Keratinocyte (primary cell): ENCODE results near the gene XBP1. TPM values are rescaled to one million over a fixed set of nuclear protein-coding genes. Genes with fewer than 3 reads are reported as not detected.

Experiments used
- DNase-seq: peaks from one replicate; pipeline ENCODE4 v3.0.0-alpha.2; 2011; ENCODE audit warnings: low read depth, missing footprints, low spot score
- FAIRE-seq: peaks from 2 replicates; lab custom pipeline; 2011; peaks lifted over from hg19 to GRCh38; lab: Jason Lieb, UNC
- H2AFZ ChIP-seq: 2 replicates; pipeline ENCODE4 v1.6.0; 2012; ENCODE audit warnings: low read length, control low read depth, inconsistent platforms; ENCODE audit not compliant: control insufficient read depth
- H3K27ac ChIP-seq: 2 replicates; pipeline ENCODE4 v1.5.1; 2011; ENCODE audit warnings: low read length; ENCODE audit not compliant: control insufficient read depth, insufficient read depth
- H3K27me3 ChIP-seq: 3 replicates; pipeline ENCODE4 v1.6.0; 2011; ENCODE audit warnings: low read length; ENCODE audit not compliant: control insufficient read depth, insufficient read depth; ENCODE audit errors: extremely low read depth
- H3K36me3 ChIP-seq, 2 experiments: 2 replicates in 1 of 2; 3 replicates in 1 of 2; pipeline ENCODE4 v1.5.1; 2011; ENCODE audit warnings: low read length in 2 of 2, mild to moderate bottlenecking in 1 of 2; ENCODE audit not compliant: control insufficient read depth in 2 of 2, insufficient read depth in 2 of 2; ENCODE audit errors: extremely low read depth in 1 of 2
- H3K4me1 ChIP-seq: 3 replicates; pipeline ENCODE4 v1.5.1; 2011; ENCODE audit warnings: low read length; ENCODE audit not compliant: control insufficient read depth, insufficient read depth; ENCODE audit errors: extremely low read depth
- H3K4me2 ChIP-seq: 3 replicates; pipeline ENCODE4 v1.6.0; 2011; ENCODE audit warnings: low read depth, low read length; ENCODE audit not compliant: control insufficient read depth, insufficient read depth; ENCODE audit errors: extremely low read depth
- H3K4me3 ChIP-seq, 3 experiments: fragments of 200-600 bp in 1 of 3; sonication (generic) in 1 of 3; 2 replicates in 2 of 3; 3 replicates in 1 of 3; pipeline ENCODE4 v1.5.1; 2011 to 2016; ENCODE audit warnings: low read length in 3 of 3, mild to moderate bottlenecking in 3 of 3, control low read depth in 2 of 3, inconsistent platforms in 1 of 3, low read depth in 1 of 3, mixed read lengths in 1 of 3, mixed run types in 1 of 3, moderate library complexity in 1 of 3; ENCODE audit not compliant: control insufficient read depth in 2 of 3, insufficient read depth in 2 of 3; ENCODE audit errors: extremely low read depth in 1 of 3
- H3K79me2 ChIP-seq: 2 replicates; pipeline ENCODE4 v1.6.0; 2012; ENCODE audit warnings: low read length; ENCODE audit not compliant: control insufficient read depth, insufficient read depth
- H3K9ac ChIP-seq: 3 replicates; pipeline ENCODE4 v1.6.0; 2011; ENCODE audit warnings: low read length; ENCODE audit not compliant: control insufficient read depth, insufficient read depth; ENCODE audit errors: extremely low read depth
- H3K9me1 ChIP-seq: 3 replicates; pipeline ENCODE4 v1.6.0; 2011; ENCODE audit warnings: low read length; ENCODE audit not compliant: control insufficient read depth, insufficient read depth; ENCODE audit errors: extremely low read depth
- H3K9me3 ChIP-seq: 2 replicates; pipeline ENCODE4 v1.5.1; 2012; ENCODE audit warnings: low read depth, low read length; ENCODE audit not compliant: control insufficient read depth
- H4K20me1 ChIP-seq: 3 replicates; pipeline ENCODE4 v1.6.0; 2011; ENCODE audit warnings: low read length; ENCODE audit not compliant: control insufficient read depth, insufficient read depth; ENCODE audit errors: extremely low read depth
- EZH2 ChIP-seq: IDR thresholded peaks from one replicate; pipeline ENCODE4 v1.6.1; 2012; ENCODE audit warnings: inconsistent platforms, mild to moderate bottlenecking, low read length, moderate library complexity
- dilution Hi-C: fragments of 300-500 bp; cut with MboI; formaldehyde crosslinking; loops from one replicate; pipeline ENCODE4 v1.7.0; 2020; ENCODE audit warnings: low sequenced_read_pairs; ENCODE audit not compliant: extremely low pct_ligation_motif_present
- polyA plus RNA-seq, 5 experiments: library from polyadenylated mRNA; depleted of rRNA in 3 of 5; stranded (reverse) in 3 of 5; stranded (forward) in 1 of 5; unstranded in 1 of 5; fragments of >200 nt; gene quantifications; 1 replicate in 1 of 5; 2 replicates in 3 of 5; 3 replicates in 1 of 5; pipeline versions ENCODE4 v1.2.1 to v1.2.3, GENCODE V29; 2011 to 2012; ENCODE audit warnings: missing spikeins in 2 of 5, low read depth in 1 of 5, low replicate concordance in 1 of 5
- TF ChIP-seq, protein P1 (sequence below), 3 experiments: IDR thresholded peaks in 1 of 3; conservative IDR thresholded peaks in 1 of 3; optimal IDR thresholded peaks in 1 of 3; 2 replicates in 2 of 3; 3 replicates in 1 of 3; pipeline versions ENCODE3 to v1.5.1; 2011; ENCODE audit warnings: low read length in 3 of 3, mild to moderate bottlenecking in 3 of 3, moderate library complexity in 2 of 3, control low read depth in 1 of 3, inconsistent platforms in 1 of 3; ENCODE audit not compliant: insufficient read depth in 2 of 3; ENCODE audit errors: extremely low read depth in 1 of 3

Gene XBP1
- polyA plus RNA-seq, 1 donor (not counting 4 experiments of a cell fraction or from before 2014, with no cell fraction given), result 88.7 TPM

DNA sequence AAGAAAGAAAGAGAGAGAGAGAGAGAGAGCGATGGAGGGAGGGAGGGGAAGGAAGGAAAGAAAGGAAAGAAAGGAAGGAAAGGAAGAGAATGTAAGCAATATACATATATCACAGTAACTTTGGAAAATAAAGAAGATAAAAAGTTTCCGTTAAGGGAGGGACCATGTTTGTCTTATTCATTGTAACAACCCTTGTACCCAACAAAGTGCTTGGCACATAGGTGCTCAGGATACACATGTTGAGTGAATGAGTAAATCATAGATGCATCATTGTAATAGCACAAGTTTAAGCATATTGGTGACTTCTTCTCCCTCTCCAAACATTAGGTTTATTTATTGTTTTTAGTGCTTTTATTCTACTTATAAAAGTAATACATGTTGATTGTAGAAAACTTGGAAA is 43.3 kb upstream of the XBP1 start:
- no peak overlapping the region for H3K4me3 ChIP-seq
- no peaks in the 10 kb centered on the region for H4K20me1 ChIP-seq
- dilution Hi-C loops, result no loop called here
- no peak overlapping the region for H3K4me2 ChIP-seq
- H2AFZ ChIP-seq, result no peak overlapping the region
- no peaks in the 10 kb centered on the region for H3K4me1 ChIP-seq
- H3K9ac ChIP-seq, result no peak overlapping the region
- FAIRE-seq (no peak), DNase-seq (no peak)
- no peaks in the 10 kb centered on the region for H3K27me3 ChIP-seq
- TF ChIP-seq EZH2, result no peak
- TF ChIP-seq, protein P1, sequence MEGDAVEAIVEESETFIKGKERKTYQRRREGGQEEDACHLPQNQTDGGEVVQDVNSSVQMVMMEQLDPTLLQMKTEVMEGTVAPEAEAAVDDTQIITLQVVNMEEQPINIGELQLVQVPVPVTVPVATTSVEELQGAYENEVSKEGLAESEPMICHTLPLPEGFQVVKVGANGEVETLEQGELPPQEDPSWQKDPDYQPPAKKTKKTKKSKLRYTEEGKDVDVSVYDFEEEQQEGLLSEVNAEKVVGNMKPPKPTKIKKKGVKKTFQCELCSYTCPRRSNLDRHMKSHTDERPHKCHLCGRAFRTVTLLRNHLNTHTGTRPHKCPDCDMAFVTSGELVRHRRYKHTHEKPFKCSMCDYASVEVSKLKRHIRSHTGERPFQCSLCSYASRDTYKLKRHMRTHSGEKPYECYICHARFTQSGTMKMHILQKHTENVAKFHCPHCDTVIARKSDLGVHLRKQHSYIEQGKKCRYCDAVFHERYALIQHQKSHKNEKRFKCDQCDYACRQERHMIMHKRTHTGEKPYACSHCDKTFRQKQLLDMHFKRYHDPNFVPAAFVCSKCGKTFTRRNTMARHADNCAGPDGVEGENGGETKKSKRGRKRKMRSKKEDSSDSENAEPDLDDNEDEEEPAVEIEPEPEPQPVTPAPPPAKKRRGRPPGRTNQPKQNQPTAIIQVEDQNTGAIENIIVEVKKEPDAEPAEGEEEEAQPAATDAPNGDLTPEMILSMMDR (optimal IDR thresholded peaks at IDR 0.05 in 1 of 3, IDR thresholded peaks at IDR 0.05 in 1 of 3, conservative IDR thresholded peaks at IDR 0.05 in 1 of 3; ENCODE audit: extremely low read depth in 1 of 3, insufficient read depth in 2 of 3, low read length in 3 of 3), result no peak
- H3K36me3 ChIP-seq, result no peaks in the 10 kb centered on the region
- peaks cover 2% of the 10 kb centered on the region for H3K9me3 ChIP-seq
- no peak overlapping the region for H3K27ac ChIP-seq
- H3K9me1 ChIP-seq, result no peaks in the 10 kb centered on the region
- H3K79me2 ChIP-seq, result no peaks in the 10 kb centered on the region

DNA sequence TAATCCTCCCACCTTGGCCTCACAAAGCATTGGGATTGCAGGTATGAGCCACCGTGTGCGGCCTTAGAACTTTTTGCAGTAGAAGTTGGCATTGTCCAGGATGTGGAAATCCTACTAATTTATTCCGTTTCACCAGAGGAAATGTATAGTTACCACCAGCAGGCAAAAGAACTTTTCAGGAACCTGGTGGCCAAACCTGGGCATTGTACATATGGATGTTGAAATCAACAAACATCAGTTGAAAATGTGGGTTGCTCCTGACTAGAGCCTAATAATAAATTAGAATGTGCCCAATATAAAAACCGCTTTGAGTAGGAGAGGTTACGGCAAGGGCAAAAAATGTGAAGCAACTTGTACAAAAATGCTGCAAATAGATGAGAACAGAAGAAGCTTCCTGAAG is 40.7 kb upstream of the XBP1 start:
- no peaks in the 10 kb centered on the region for H3K79me2 ChIP-seq
- no peak overlapping the region for H3K4me2 ChIP-seq
- FAIRE-seq (no peak), DNase-seq (no peak)
- no peak for TF ChIP-seq EZH2
- TF ChIP-seq, protein P1 (optimal IDR thresholded peaks at IDR 0.05 in 1 of 3, IDR thresholded peaks at IDR 0.05 in 1 of 3, conservative IDR thresholded peaks at IDR 0.05 in 1 of 3; ENCODE audit: extremely low read depth in 1 of 3, insufficient read depth in 2 of 3, low read length in 3 of 3), result no peak
- dilution Hi-C loops, result no loop called here
- no peaks in the 10 kb centered on the region for H3K9me1 ChIP-seq
- no peak overlapping the region for H3K9ac ChIP-seq
- no peak overlapping the region for H3K27ac ChIP-seq
- no peaks in the 10 kb centered on the region for H3K27me3 ChIP-seq
- no peaks in the 10 kb centered on the region for H3K4me1 ChIP-seq
- H2AFZ ChIP-seq, result no peak overlapping the region
- no peaks in the 10 kb centered on the region for H3K36me3 ChIP-seq
- H3K4me3 ChIP-seq, result no peak overlapping the region
- H4K20me1 ChIP-seq, result no peaks in the 10 kb centered on the region
- H3K9me3 ChIP-seq, result no peaks in the 10 kb centered on the region
